HG03025 (cell line): ENCODE measurements around the gene HLA-E.

ENCODE experiments used
- ATAC-seq: cut with Tn5 transposase; IDR thresholded peaks from one replicate; pipeline ENCODE4 v1.9.1; 2021; ENCODE audit warnings: mild to moderate bottlenecking, moderate library complexity; ENCODE audit not compliant: unreplicated experiment, low FRiP score

The HLA-E gene

GRCh38 chr6:30533460-30534294 lies 44.4 kb downstream of the HLA-E start:
- no peak for ATAC-seq

DNA sequence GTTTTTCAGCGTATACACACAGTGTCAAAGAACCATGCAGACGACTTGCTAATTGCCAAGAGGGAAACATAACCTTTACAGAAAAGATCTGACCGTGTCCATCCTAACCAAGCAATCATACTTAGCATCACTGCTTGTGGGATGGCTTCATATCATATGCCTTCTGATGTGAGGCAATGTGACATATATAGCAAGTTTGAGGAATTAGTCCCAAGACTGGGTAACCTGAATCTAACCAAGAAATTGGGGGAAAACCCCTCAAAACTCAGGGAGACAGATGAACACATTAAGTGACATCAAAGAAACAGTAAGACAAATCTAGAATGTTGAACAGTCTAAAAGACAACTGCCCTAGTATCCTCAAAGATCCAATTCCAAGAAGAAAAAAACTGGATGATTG lies 48.6 kb downstream of the HLA-E start:
- ATAC-seq, result no peak

DNA sequence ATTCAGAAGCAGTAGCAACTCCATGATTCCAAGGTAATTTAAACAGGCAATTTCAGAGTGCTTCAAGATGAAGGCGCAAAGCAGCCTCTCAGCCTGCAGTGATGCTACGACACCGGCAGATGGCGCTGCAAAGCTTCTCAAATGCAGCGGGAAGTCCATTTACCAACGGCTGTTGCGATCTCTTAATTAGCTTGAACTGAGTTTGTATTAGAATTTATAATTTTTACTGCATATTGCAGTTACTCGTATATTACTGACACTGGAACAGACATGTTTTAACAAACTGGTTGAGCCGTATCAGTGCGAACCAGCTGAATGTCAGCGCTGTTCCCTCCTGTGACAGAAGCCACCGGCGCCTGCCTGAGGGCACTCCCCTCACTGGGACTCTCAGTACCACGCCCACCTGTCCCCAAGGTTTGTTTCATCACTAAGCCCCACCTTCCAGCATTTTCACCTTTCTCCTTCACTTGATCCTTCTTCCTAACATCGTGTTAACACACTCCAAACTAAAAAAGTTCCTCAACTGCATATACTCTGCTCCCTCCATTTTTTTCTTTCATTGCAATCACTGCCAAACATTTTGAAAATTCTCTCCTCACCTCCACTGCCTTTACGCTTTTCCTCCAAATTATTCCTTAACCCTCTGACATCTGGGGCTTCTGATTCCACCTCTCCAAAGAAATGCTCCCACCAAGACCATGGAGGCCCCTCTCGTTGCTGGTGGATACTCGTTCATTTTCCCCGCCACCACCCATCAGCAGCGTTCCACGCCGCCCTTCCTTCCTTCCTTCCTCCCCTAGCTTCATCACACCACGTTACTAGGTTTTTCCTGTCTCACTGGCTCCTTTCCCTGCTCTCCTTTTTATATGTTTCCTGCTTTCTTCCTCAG lies 52.5 kb downstream of the HLA-E start:
- ATAC-seq, result no peak

DNA sequence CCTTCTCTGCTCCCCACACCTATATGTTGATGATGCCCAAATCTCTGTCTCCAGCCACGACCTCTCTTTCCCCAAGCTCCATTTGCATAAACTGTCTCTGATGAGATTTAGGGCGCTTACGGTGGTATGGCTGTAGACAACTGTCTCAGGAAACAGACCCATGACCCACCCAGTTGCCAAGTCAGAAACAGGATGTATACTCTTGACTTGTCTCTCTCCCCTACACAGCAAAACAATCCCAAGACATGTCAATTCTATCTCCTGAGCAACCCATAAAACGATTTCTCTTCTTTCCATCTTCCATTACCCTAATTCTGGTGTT lies 53.1 kb downstream of the HLA-E start:
- no peak for ATAC-seq

DNA sequence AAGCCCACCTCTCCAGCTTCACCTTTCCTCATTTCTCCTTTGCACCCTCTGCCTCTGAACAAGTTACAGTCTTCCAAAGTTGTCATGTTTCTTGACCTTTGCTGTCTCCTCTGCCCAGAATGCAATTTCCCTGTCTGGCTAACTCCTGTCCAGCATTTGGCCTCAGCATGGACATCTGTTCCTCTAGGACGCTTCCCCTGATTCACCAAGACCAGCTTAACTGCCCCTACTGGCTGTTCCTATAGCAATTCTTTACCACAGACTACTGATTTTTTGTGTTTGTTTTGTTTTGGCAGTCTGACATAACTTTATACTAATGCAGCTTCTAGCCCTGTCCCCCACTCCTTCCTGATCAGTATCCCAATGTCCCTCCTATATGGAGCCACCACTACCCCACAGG lies 53.6 kb downstream of the HLA-E start:
- ATAC-seq, result no peak
